Suprapubic skin (tissue), 4 donors: ENCODE measurements around the gene SPATA32.

Experiments
- CTCF ChIP-seq, 2 donors: fragments of 200-600 bp in 1 of 2; fragments of 450-650 bp in 1 of 2; sonication (generic) in 1 of 2; IDR thresholded peaks; one replicate each; pipeline ENCODE4 v1.5.1; 2016 to 2019; ENCODE audit warnings: antibody characterized with exemption in 2 of 2, mild to moderate bottlenecking in 1 of 2, moderate library complexity in 1 of 2
- EP300 ChIP-seq: sonication (generic); formaldehyde crosslinking; IDR thresholded peaks from one replicate; pipeline ENCODE4 v1.6.1; 2017; ENCODE audit warnings: antibody characterized with exemption
- POLR2A ChIP-seq, 2 donors: fragments of 450-650 bp; IDR thresholded peaks; one replicate each; pipeline ENCODE4 v1.6.1; 2017; ENCODE audit warnings: antibody characterized with exemption in 2 of 2, mild to moderate bottlenecking in 2 of 2, moderate library complexity in 2 of 2
- POLR2AphosphoS5 ChIP-seq, 3 donors: sonication (generic); formaldehyde crosslinking; IDR thresholded peaks; one replicate each; pipeline ENCODE4 v1.6.1; 2017; ENCODE audit warnings: antibody characterized with exemption in 3 of 3

DNA sequence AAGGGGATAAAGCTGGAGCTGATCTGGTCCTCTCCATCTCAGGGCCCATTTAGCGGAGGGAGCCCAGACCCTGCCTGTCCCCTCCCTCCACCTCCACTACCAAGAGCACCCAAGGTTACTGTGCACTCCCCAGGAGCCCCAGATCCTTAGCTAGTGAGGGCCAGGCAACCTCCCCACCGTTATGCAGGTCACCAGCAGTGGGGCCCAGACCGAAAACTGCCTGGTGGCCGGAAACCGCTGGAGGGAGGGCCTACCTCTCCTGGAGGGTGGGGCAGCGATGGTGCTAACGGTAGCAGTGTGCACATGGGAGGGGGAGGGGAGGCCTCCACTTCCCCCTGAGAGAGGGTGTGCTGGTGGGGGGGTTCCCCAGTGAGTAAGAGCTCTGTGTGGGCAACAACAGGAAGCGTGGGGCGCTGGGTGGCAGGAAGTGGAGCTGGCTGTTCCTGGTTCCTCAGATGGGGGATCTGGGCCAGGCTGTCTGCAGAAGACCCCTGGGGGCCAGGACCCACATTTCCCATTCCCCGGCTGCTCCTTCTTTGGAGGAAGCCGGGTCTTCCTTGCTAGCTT is 35.8 kb downstream of the SPATA32 start:
- TF ChIP-seq POLR2A (IDR thresholded peaks at IDR 0.05) (no peak), CTCF (IDR thresholded peaks at IDR 0.05) (no peak), POLR2AphosphoS5 (IDR thresholded peaks at IDR 0.05) (no peak), EP300 (no peak)
